Heart left ventricle (tissue), 16 donors: ENCODE measurements around the gene RASSF1. TPM values are rescaled to one million over a fixed set of nuclear protein-coding genes. Genes with fewer than 3 reads are reported as not detected.

Experiments used
- ATAC-seq, 4 donors: fragments of 200-7000 bp; cut with Tn5 transposase; one replicate each; pipeline ENCODE4 v1.9.1; 2020 to 2022; ENCODE audit warnings: moderate library complexity in 4 of 4, mild to moderate bottlenecking in 3 of 4, moderate number of reproducible peaks in 1 of 4
- DNase-seq, 5 donors: peaks; one replicate each; pipeline ENCODE4 v3.0.0-alpha.2; 2020
- H3K27ac ChIP-seq, 12 donors: fragments of 200-600 bp; sonication (generic) in 4 of 12; one replicate each; pipeline versions ENCODE4 v1.5.0 to v1.8.0; 2016 to 2022; ENCODE audit warnings: mild to moderate bottlenecking in 2 of 12
- H3K27me3 ChIP-seq, 9 donors: fragments of 200-600 bp; sonication (generic) in 2 of 9; one replicate each; pipeline versions ENCODE4 v1.5.1 to v1.8.0; 2016 to 2022; ENCODE audit warnings: mild to moderate bottlenecking in 3 of 9
- H3K36me3 ChIP-seq, 9 donors: fragments of 200-600 bp; sonication (generic) in 2 of 9; one replicate each; pipeline versions ENCODE4 v1.5.0 to v1.8.0; 2018 to 2022; ENCODE audit warnings: mild to moderate bottlenecking in 2 of 9
- H3K4me1 ChIP-seq, 12 donors: fragments of 200-600 bp; sonication (generic) in 4 of 12; one replicate each; pipeline versions ENCODE4 v1.5.0 to v1.8.0; 2016 to 2022; ENCODE audit warnings: mild to moderate bottlenecking in 3 of 12
- H3K4me3 ChIP-seq, 12 donors: fragments of 200-600 bp; sonication (generic) in 4 of 12; one replicate each; pipeline versions ENCODE4 v1.5.0 to v1.8.0; 2017 to 2022; ENCODE audit warnings: mild to moderate bottlenecking in 9 of 12, moderate library complexity in 4 of 12
- H3K9me3 ChIP-seq, 12 donors: fragments of 200-600 bp; sonication (generic) in 4 of 12; one replicate each; pipeline versions ENCODE4 v1.5.0 to v1.8.0; 2016 to 2022; ENCODE audit warnings: mild to moderate bottlenecking in 1 of 12
- POLR2A ChIP-seq, 2 donors: fragments of 450-650 bp; IDR thresholded peaks; one replicate each; pipeline ENCODE4 v1.6.1; 2017; ENCODE audit warnings: antibody characterized with exemption in 2 of 2, mild to moderate bottlenecking in 2 of 2, moderate library complexity in 2 of 2
- WGBS, 4 donors: extraction: QIAGEN DNeasy Blood & Tissue Kit in 2 of 4; methylation state at CpG; one replicate each; pipeline versions ENCODE4 v1.1.5 to v1.1.7; 2013 to 2018; 5-methylcytosine and 5-hydroxymethylcytosine counted together
- intact Hi-C, 10 donors: fragments of 100-400 bp; cut with DNase I; formaldehyde crosslinking; loops; one replicate each; pipeline versions ENCODE4 v1.11.1 to v1.14.2; 2022
- polyA plus RNA-seq, 2 donors: library from polyadenylated mRNA; stranded (reverse); fragments of 200-250 nt; gene quantifications; one replicate each; pipeline ENCODE4 v1.2.3, GENCODE V29; 2013
- total RNA-seq, 9 donors: library from RNA; depleted of rRNA in 2 of 9; stranded (reverse); fragments of >200 nt in 2 of 9; fragmentation: NEBNext Ultra II Directional in 3 of 9; extraction: Animal tissue kit (Norgen Biotek cat#: 25700) in 3 of 9; gene quantifications; one replicate each; pipeline versions ENCODE4 v1.1.0 to v1.2.4, GENCODE V29; 2016 to 2023
- TF ChIP-seq, protein P1 (sequence below), 12 donors: fragments of 200-600 bp; sonication (generic) in 4 of 12; IDR thresholded peaks; one replicate each; pipeline versions ENCODE4 v1.5.0 to v1.8.0; 2018 to 2022; ENCODE audit warnings: antibody characterized with exemption in 12 of 12, mild to moderate bottlenecking in 5 of 12
- donor health status: ischemic (EF 13 %, LVEDD 7.1; RV severe dilation, severe dysfunction).
- donor health status: healthy with polysubstance abuse.
- donor health status: DM: no; HTN: yes; CAD: no.
- donor health status: DM: no; HTN: no; CAD: no.
- donor health status: ischemic (EF 25% LVEDD 6.9; RV normal size, moderate dysfunction).
- donor health status: ischemic (EF 25% LVEDD 5.7; RV mildly dilated, moderate dysfunction).
- donor health status: healthy.
- donor health status: DM: yes; HTN: yes; CAD: no.
- donor health status: ischemic (EF 35%, LVEDD 5.7; RV mildly dilated, moderate dysfunction).
- donor health status: nonischemic (EF 11% LVEDD 7.7; RV severe dilation, severe dysfunction).
- donor health status: DM: yes; HTN: yes; CAD: no.
- donor health status: PGD.
- donor health status: ischemic (EF 29% LVEDD 5.4; RV normal size, mild dysfunction).
- donor health status: nonischemic (EF 23%, LVEDD 6.1; RV moderate dilation, normal function).

Gene RASSF1
- total and polyA plus RNA-seq, 11 donors, result 7.9 to 58.6 (median 14.2) TPM

DNA sequence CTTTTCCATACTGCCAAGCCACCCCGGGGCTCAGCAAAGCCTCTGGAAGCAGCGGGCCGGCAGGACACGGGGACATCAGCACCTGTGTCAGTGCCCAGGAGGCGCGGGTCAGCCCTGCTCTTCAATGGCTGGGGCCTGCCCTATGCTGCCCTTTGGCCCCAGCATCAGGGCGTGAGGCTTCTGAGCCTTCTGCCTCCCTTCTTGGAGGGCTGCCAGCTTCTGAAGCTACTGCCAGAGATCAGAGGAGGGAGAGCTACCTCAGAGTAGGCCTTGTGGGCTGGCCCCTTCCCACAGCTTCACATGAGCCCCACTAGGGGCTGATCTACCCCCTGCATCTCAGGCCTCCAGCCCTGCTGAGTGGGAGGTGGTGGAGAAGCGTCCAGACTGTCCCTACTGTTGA lies 31.7 kb upstream of the RASSF1 start:
- ATAC-seq, result no peak
- no peaks in the 10 kb centered on the region for H3K4me1 ChIP-seq

DNA sequence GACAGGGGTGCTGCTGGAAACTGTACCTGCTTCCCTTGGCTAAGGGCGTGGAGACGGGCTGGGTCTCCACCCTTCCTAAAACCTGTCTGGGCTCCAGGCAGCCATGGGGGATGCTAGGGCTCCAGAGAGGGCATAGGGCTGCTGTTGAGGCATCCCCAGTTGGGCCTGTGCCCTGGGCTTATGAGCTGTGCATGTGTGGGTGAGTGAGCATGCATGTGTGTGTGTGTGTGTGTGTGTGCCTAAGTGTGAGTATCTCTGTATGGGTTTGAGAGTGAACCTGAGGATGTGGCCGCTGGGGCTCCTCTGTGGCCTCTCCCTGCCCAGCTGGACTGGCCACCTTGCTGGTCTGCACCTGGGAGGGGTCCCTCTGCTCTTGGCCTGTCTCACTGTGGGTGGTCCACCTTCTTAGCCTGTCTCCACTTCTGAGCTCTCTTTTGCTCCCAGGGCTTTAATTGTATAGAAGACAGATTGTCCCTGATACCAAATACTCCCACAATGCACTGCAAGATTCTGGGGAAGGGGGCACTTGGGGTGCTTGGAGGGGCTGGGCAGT lies 30.6 kb upstream of the RASSF1 start:
- Histone ChIP-seq H3K4me3 (no peak overlapping the region), H3K4me1 (no peaks in the 10 kb centered on the region), H3K36me3 (no peaks in the 10 kb centered on the region), H3K27ac (no peak overlapping the region), H3K27me3 (no peaks in the 10 kb centered on the region), H3K9me3 (no peaks in the 10 kb centered on the region)
- no peak for TF ChIP-seq POLR2A (IDR thresholded peaks at IDR 0.05)
- TF ChIP-seq, protein P1, sequence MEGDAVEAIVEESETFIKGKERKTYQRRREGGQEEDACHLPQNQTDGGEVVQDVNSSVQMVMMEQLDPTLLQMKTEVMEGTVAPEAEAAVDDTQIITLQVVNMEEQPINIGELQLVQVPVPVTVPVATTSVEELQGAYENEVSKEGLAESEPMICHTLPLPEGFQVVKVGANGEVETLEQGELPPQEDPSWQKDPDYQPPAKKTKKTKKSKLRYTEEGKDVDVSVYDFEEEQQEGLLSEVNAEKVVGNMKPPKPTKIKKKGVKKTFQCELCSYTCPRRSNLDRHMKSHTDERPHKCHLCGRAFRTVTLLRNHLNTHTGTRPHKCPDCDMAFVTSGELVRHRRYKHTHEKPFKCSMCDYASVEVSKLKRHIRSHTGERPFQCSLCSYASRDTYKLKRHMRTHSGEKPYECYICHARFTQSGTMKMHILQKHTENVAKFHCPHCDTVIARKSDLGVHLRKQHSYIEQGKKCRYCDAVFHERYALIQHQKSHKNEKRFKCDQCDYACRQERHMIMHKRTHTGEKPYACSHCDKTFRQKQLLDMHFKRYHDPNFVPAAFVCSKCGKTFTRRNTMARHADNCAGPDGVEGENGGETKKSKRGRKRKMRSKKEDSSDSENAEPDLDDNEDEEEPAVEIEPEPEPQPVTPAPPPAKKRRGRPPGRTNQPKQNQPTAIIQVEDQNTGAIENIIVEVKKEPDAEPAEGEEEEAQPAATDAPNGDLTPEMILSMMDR (IDR thresholded peaks at IDR 0.05), result no peak
- intact Hi-C loops, result no loop called here
- WGBS, 4 donors, result 88 to 96% (median 89%) methylated on average over 2 to 3 of the region's 3 CpGs
- DNase-seq (no peak), ATAC-seq (no peak)

More for the DNA sequence above, 31.7 kb upstream of the RASSF1 start:
- Histone ChIP-seq H3K9me3 (no peaks in the 10 kb centered on the region), H3K36me3 (no peaks in the 10 kb centered on the region), H3K4me3 (no peak overlapping the region), H3K27me3 (no peaks in the 10 kb centered on the region), H3K27ac (no peak overlapping the region)
- intact Hi-C loops, result no loop called here
- TF ChIP-seq, protein P1 (IDR thresholded peaks at IDR 0.05), result no peak
- no peak for TF ChIP-seq POLR2A (IDR thresholded peaks at IDR 0.05)
- no peak for DNase-seq
- WGBS, 4 donors, result 59 to 75% (median 65%) methylated on average over 8 of the region's 8 CpGs

DNA sequence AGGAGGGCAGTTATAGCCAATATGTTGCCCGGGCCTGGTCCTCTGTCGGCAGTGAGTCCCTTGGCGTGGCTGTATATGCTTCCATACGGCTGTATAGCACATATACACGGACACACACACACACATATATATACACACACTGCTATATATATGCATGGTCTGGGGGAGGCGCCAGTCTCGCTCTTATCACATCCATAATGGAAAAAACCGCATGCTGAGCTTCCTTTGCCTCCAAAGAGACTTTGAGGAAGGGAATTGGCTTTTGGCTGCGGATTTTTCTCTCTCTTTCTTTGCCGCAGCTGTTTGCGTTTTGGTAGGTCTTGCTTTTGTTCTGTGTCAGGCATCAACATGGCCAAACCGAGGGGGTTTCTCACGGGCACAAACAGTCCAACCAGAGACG lies 30.0 kb upstream of the RASSF1 start:
- no peak for ATAC-seq
- intact Hi-C loops, result no loop called here

DNA sequence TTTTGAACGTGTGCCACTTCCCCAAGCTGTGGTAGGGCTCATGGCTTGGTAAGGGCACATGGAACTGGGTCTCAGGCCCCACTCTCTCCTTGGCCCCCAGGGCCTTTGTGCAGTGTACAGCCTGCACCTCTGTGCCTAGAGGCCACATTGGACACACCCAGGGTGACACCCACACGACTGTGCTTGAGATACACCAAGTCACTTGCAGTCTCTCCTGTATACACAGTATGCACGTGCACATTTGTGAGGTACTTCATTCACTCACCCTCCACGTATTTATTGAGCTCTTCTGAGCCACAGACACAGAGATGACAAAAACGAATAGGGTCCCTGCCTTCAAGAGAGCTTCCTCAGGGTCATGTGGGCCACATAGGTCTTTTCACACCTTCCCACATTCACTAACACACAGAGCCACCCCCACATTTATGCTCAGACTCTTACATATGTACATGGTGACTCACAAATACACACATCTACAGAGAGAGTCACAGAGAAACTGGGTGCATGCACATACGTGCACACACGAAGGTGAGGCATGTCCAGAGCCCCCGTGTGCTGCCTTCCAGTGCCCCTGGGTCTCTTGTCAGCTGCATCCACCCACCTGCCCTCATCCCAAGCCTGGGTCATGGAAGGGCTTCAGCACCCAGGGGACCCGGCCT lies 28.5 kb upstream of the RASSF1 start:
- WGBS, 4 donors, result 78 to 85% (median 81%) methylated on average over 8 to 9 of the region's 9 CpGs
- no peaks in the 10 kb centered on the region for H3K36me3 ChIP-seq
- no peak for TF ChIP-seq POLR2A (IDR thresholded peaks at IDR 0.05)
- TF ChIP-seq, protein P1 (IDR thresholded peaks at IDR 0.05), result no peak
- H3K4me3 ChIP-seq, result no peak overlapping the region
- no peak for DNase-seq
- H3K4me1 ChIP-seq, result peaks cover 0 to 14% (median 8%) of the 10 kb centered on the region in 12 donors
- no peaks in the 10 kb centered on the region for H3K9me3 ChIP-seq
- no peak overlapping the region for H3K27ac ChIP-seq
- no peak for ATAC-seq
- intact Hi-C loops, result loop anchor here in 3 of 10 donors (5.0 kb wide), 2 partner anchors 168 to 173 kb away; no protein-coding TSS in a partner anchor
- no peaks in the 10 kb centered on the region for H3K27me3 ChIP-seq

More for the DNA sequence above, 30.0 kb upstream of the RASSF1 start:
- Histone ChIP-seq H3K27me3 (no peaks in the 10 kb centered on the region), H3K4me3 (no peak overlapping the region), H3K27ac (no peak overlapping the region), H3K9me3 (no peaks in the 10 kb centered on the region), H3K4me1 (peaks cover 0 to 3% (median under 1%) of the 10 kb centered on the region in 12 donors), H3K36me3 (no peaks in the 10 kb centered on the region)
- WGBS, 4 donors, result 49 to 55% (median 53%) methylated on average over 14 of the region's 14 CpGs
- TF ChIP-seq, protein P1 (IDR thresholded peaks at IDR 0.05), result peak in 2 of 12 donors; percentile 20 to 28
- no peak for TF ChIP-seq POLR2A (IDR thresholded peaks at IDR 0.05)
- DNase-seq, result no peak
